ENCODE results near the gene CNPY1. TPM values are rescaled to one million over a fixed set of nuclear protein-coding genes. Genes with fewer than 3 reads are reported as not detected.
A peak's percentile ranks its signal among the peaks of the same experiment; 100 is the strongest.

Gene CNPY1
- total and polyA plus RNA-seq, 7 experiments from 2014 or later, result not detected

- no peak overlapping the region for H3K4me3 ChIP-seq (ENCODE audit: low read length)
- H3K4me1 ChIP-seq (ENCODE audit: control insufficient read depth in 2 of 2, insufficient read depth in 2 of 2, low read length in 2 of 2), result peaks cover 0 to 7% of the 10 kb centered on the region in 2 donors
- H3K36me3 Mint-ChIP-seq, result peaks cover 0 to 9% (median 4%) of the 10 kb centered on the region in 5 donors
- no peak for DNase-seq
- ChIA-PET POLR2A (no interaction called here), CTCF (no interaction called here)
- intact Hi-C loops (cut with micrococcal nuclease), result no loop called here
- H3K9me3 ChIP-seq (ENCODE audit: control insufficient read depth in 2 of 3, low read length in 3 of 3), result no peaks in the 10 kb centered on the region
- no peak for ATAC-seq
- H3K4me1 Mint-ChIP-seq, result peaks cover 11 to 30% (median 18%) of the 10 kb centered on the region in 7 donors
- H3K27me3 Mint-ChIP-seq, result peaks cover 90 to 96% (median 93%) of the 10 kb centered on the region in 5 donors
- H3K36me3 ChIP-seq (ENCODE audit: control insufficient read depth in 2 of 3, insufficient read depth in 3 of 3, low read length in 3 of 3), result no peaks in the 10 kb centered on the region
- H3K27ac ChIP-seq (ENCODE audit: low read depth, low read length), result no peak overlapping the region
- no peak overlapping the region for H3K27ac Mint-ChIP-seq
- peaks cover 15 to 28% of the 10 kb centered on the region in 2 donors for H3K27me3 ChIP-seq (ENCODE audit: control insufficient read depth in 2 of 2, insufficient read depth in 2 of 2, low read length in 2 of 2)
- H3K9me3 Mint-ChIP-seq, result peaks cover 0 to 28% (median 0%) of the 10 kb centered on the region in 11 donors
- H3K4me3 Mint-ChIP-seq, result no peak overlapping the region
Observed at GRCh38 chr7:155506854-155507337, 39.5 kb downstream of the CNPY1 start.

- no peak overlapping the region for H3K27ac Mint-ChIP-seq
- POLR2A ChIA-PET, result no interaction called here
- H3K4me3 Mint-ChIP-seq, result no peak overlapping the region
- ATAC-seq (no peak), DNase-seq (no peak)
- intact Hi-C loops (cut with micrococcal nuclease), result no loop called here
- H3K4me1 Mint-ChIP-seq, result peaks cover 11 to 29% (median 17%) of the 10 kb centered on the region in 7 donors
- H3K36me3 ChIP-seq (ENCODE audit: control insufficient read depth in 2 of 3, insufficient read depth in 3 of 3, low read length in 3 of 3), result no peaks in the 10 kb centered on the region
- no peak overlapping the region for H3K4me3 ChIP-seq (ENCODE audit: low read length)
- no peak overlapping the region for H3K27ac ChIP-seq (ENCODE audit: low read depth, low read length)
- peaks cover 0 to 21% (median 0%) of the 10 kb centered on the region in 11 donors for H3K9me3 Mint-ChIP-seq
- CTCF ChIA-PET, result no interaction called here
- peaks cover 0 to 9% (median 4%) of the 10 kb centered on the region in 5 donors for H3K36me3 Mint-ChIP-seq
- peaks cover 0 to 7% of the 10 kb centered on the region in 2 donors for H3K4me1 ChIP-seq (ENCODE audit: control insufficient read depth in 2 of 2, insufficient read depth in 2 of 2, low read length in 2 of 2)
- H3K9me3 ChIP-seq (ENCODE audit: control insufficient read depth in 2 of 3, low read length in 3 of 3), result no peaks in the 10 kb centered on the region
- peaks cover 15 to 28% of the 10 kb centered on the region in 2 donors for H3K27me3 ChIP-seq (ENCODE audit: control insufficient read depth in 2 of 2, insufficient read depth in 2 of 2, low read length in 2 of 2)
- peaks cover 87 to 97% (median 94%) of the 10 kb centered on the region in 5 donors for H3K27me3 Mint-ChIP-seq
Observed at GRCh38 chr7:155505422-155505793, 41.0 kb downstream of the CNPY1 start.

GRCh38 chr7:155497149-155497901 lies 49.0 kb downstream of the CNPY1 start:
- H3K27ac ChIP-seq (ENCODE audit: low read depth, low read length), result no peak overlapping the region
- peaks cover 0 to 2% (median 0%) of the 10 kb centered on the region in 11 donors for H3K9me3 Mint-ChIP-seq
- no peak overlapping the region for H3K4me3 ChIP-seq (ENCODE audit: low read length)
- ChIA-PET POLR2A (no interaction called here), CTCF (no interaction called here)
- DNase-seq (no peak), ATAC-seq (no peak)
- no peaks in the 10 kb centered on the region for H3K36me3 ChIP-seq (ENCODE audit: control insufficient read depth in 2 of 3, insufficient read depth in 3 of 3, low read length in 3 of 3)
- H3K27me3 ChIP-seq (ENCODE audit: control insufficient read depth in 2 of 2, insufficient read depth in 2 of 2, low read length in 2 of 2), result peaks cover 0 to 5% of the 10 kb centered on the region in 2 donors
- H3K27me3 Mint-ChIP-seq, result peaks cover 37 to 59% (median 53%) of the 10 kb centered on the region in 5 donors
- intact Hi-C loops (cut with micrococcal nuclease), result no loop called here
- H3K27ac Mint-ChIP-seq, result no peak overlapping the region
- H3K36me3 Mint-ChIP-seq, result no peaks in the 10 kb centered on the region
- no peak overlapping the region for H3K4me3 Mint-ChIP-seq
- H3K4me1 ChIP-seq (ENCODE audit: control insufficient read depth in 2 of 2, insufficient read depth in 2 of 2, low read length in 2 of 2), result no peaks in the 10 kb centered on the region
- no peaks in the 10 kb centered on the region for H3K9me3 ChIP-seq (ENCODE audit: control insufficient read depth in 2 of 3, low read length in 3 of 3)
- no peaks in the 10 kb centered on the region for H3K4me1 Mint-ChIP-seq

GRCh38 chr7:155496267-155497005 lies 49.9 kb downstream of the CNPY1 start:
- H3K36me3 Mint-ChIP-seq, result peaks cover 0 to 3% (median 0%) of the 10 kb centered on the region in 5 donors
- peaks cover 0 to 5% of the 10 kb centered on the region in 2 donors for H3K27me3 ChIP-seq (ENCODE audit: control insufficient read depth in 2 of 2, insufficient read depth in 2 of 2, low read length in 2 of 2)
- intact Hi-C loops (cut with micrococcal nuclease), result no loop called here
- ATAC-seq, result peak; percentile 10
- H3K9me3 Mint-ChIP-seq, result peaks cover 0 to 2% (median 0%) of the 10 kb centered on the region in 11 donors
- H3K27ac ChIP-seq (ENCODE audit: low read depth, low read length), result no peak overlapping the region
- DNase-seq, result no peak
- ChIA-PET CTCF (interaction anchor here (0.7 kb wide), 1 partner anchor 675 kb away, joined by 5 read pairs; no protein-coding TSS in a partner anchor), POLR2A (no interaction called here)
- H3K27me3 Mint-ChIP-seq, result peaks cover 36 to 60% (median 52%) of the 10 kb centered on the region in 5 donors
- H3K4me3 Mint-ChIP-seq, result no peak overlapping the region
- no peak overlapping the region for H3K4me3 ChIP-seq (ENCODE audit: low read length)
- H3K4me1 ChIP-seq (ENCODE audit: control insufficient read depth in 2 of 2, insufficient read depth in 2 of 2, low read length in 2 of 2), result peaks cover 0 to 4% of the 10 kb centered on the region in 2 donors
- no peaks in the 10 kb centered on the region for H3K9me3 ChIP-seq (ENCODE audit: control insufficient read depth in 2 of 3, low read length in 3 of 3)
- H3K4me1 Mint-ChIP-seq, result peaks cover 4 to 8% (median 6%) of the 10 kb centered on the region in 7 donors
- H3K27ac Mint-ChIP-seq, result no peak overlapping the region
- H3K36me3 ChIP-seq (ENCODE audit: control insufficient read depth in 2 of 3, insufficient read depth in 3 of 3, low read length in 3 of 3), result no peaks in the 10 kb centered on the region

GRCh38 chr7:155495440-155496248 lies 50.7 kb downstream of the CNPY1 start:
- Mint-ChIP-seq H3K4me3 (no peak overlapping the region), H3K4me1 (peaks cover 9 to 16% (median 11%) of the 10 kb centered on the region in 7 donors), H3K27me3 (peaks cover 35 to 60% (median 49%) of the 10 kb centered on the region in 5 donors), H3K27ac (no peak overlapping the region), H3K9me3 (peaks cover 0 to 1% (median 0%) of the 10 kb centered on the region in 11 donors), H3K36me3 (peaks cover 0 to 6% (median 0%) of the 10 kb centered on the region in 5 donors)
- intact Hi-C loops (cut with micrococcal nuclease), result no loop called here
- Histone ChIP-seq H3K9me3 (ENCODE audit: control insufficient read depth in 2 of 3, low read length in 3 of 3) (no peaks in the 10 kb centered on the region), H3K27ac (ENCODE audit: low read depth, low read length) (no peak overlapping the region), H3K4me1 (ENCODE audit: control insufficient read depth in 2 of 2, insufficient read depth in 2 of 2, low read length in 2 of 2) (peaks cover 0 to 4% of the 10 kb centered on the region in 2 donors), H3K27me3 (ENCODE audit: control insufficient read depth in 2 of 2, insufficient read depth in 2 of 2, low read length in 2 of 2) (peaks cover 0 to 5% of the 10 kb centered on the region in 2 donors), H3K4me3 (ENCODE audit: low read length) (no peak overlapping the region), H3K36me3 (ENCODE audit: control insufficient read depth in 2 of 3, insufficient read depth in 3 of 3, low read length in 3 of 3) (no peaks in the 10 kb centered on the region)
- ChIA-PET POLR2A (no interaction called here), CTCF (interaction anchor here (0.7 kb wide), 1 partner anchor 675 kb away, joined by 5 read pairs; no protein-coding TSS in a partner anchor)
- no peak for DNase-seq
- no peak for ATAC-seq

- DNase-seq, result no peak
- POLR2A ChIA-PET, result no interaction called here
Observed at GRCh38 chr7:155494551-155494950, 51.8 kb downstream of the CNPY1 start.

More at GRCh38 chr7:155494551-155494950, 51.8 kb downstream of the CNPY1 start:
- no peak overlapping the region for H3K27ac Mint-ChIP-seq
- no peak overlapping the region for H3K4me3 Mint-ChIP-seq
- intact Hi-C loops (cut with micrococcal nuclease), result no loop called here
- peaks cover 13 to 20% (median 16%) of the 10 kb centered on the region in 7 donors for H3K4me1 Mint-ChIP-seq
- Histone ChIP-seq H3K4me3 (ENCODE audit: low read length) (no peak overlapping the region), H3K4me1 (ENCODE audit: control insufficient read depth in 2 of 2, insufficient read depth in 2 of 2, low read length in 2 of 2) (peaks cover 0 to 4% of the 10 kb centered on the region in 2 donors), H3K9me3 (ENCODE audit: control insufficient read depth in 2 of 3, low read length in 3 of 3) (no peaks in the 10 kb centered on the region), H3K36me3 (ENCODE audit: control insufficient read depth in 2 of 3, insufficient read depth in 3 of 3, low read length in 3 of 3) (no peaks in the 10 kb centered on the region), H3K27me3 (ENCODE audit: control insufficient read depth in 2 of 2, insufficient read depth in 2 of 2, low read length in 2 of 2) (peaks cover 0 to 5% of the 10 kb centered on the region in 2 donors), H3K27ac (ENCODE audit: low read depth, low read length) (no peak overlapping the region)
- CTCF ChIA-PET, result no interaction called here
- H3K36me3 Mint-ChIP-seq, result peaks cover 0 to 6% (median 0%) of the 10 kb centered on the region in 5 donors
- ATAC-seq, result no peak
- peaks cover 0 to 1% (median 0%) of the 10 kb centered on the region in 11 donors for H3K9me3 Mint-ChIP-seq
- peaks cover 28 to 57% (median 41%) of the 10 kb centered on the region in 5 donors for H3K27me3 Mint-ChIP-seq
